ENCODE measurements around the gene MEF2A.

The MEF2A gene

DNA sequence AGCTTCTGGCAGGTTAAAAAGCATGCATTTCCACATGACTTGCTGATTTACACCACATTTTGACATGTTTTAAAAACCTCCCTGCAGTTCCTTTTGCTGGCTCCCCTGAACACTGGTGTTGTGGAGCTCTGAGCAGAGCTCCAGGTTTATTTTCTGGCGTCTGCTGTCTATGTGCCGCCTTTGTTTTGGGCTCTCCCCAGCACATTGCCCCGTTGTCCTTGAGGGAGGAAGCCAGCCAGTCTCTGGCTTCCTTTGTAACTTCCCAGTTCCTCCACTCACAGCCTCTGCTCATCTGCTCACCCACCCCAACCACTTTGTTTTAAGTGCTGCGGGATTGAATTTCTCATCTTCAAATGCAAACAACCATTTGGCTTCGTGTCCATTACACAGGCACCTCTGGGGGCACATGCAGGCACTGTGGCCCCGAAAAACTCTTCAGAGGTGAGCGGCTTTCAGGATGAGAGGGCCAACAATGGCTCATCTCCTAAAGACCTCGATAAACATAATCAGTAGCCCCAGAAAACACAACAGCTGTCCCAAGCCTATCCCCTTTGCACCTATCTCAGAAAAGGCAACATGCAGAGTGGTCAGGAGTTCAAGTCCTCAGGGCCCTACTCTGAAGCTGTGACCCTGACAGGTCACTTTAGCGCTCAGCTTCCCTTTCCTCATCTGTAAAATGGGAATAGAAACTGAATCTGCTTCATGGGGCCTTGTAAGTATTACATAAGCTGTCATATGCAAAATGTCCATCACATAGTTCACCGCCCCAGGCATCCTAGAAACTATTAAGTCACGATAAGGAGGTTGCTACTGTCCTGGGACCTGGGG lies 1.3 kb upstream of the MEF2A start:
- DNase-seq (ENCODE audit: low read depth) = no peak

DNA sequence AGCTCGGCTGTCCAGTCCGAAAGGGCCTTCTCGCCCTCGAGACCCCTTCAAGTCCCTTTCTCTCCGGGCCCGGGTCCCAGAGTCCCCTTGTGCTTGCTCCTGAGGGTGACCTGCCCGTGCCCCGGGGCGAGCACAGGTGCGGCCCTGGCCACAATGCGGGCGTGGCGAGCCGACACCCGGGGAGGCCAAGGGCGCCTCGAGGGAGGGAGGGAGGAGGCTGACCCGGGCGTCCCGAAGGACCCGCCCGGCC lies 810 bp upstream of the MEF2A start:
- DNase-seq (ENCODE audit: low read depth) = no peak

DNA sequence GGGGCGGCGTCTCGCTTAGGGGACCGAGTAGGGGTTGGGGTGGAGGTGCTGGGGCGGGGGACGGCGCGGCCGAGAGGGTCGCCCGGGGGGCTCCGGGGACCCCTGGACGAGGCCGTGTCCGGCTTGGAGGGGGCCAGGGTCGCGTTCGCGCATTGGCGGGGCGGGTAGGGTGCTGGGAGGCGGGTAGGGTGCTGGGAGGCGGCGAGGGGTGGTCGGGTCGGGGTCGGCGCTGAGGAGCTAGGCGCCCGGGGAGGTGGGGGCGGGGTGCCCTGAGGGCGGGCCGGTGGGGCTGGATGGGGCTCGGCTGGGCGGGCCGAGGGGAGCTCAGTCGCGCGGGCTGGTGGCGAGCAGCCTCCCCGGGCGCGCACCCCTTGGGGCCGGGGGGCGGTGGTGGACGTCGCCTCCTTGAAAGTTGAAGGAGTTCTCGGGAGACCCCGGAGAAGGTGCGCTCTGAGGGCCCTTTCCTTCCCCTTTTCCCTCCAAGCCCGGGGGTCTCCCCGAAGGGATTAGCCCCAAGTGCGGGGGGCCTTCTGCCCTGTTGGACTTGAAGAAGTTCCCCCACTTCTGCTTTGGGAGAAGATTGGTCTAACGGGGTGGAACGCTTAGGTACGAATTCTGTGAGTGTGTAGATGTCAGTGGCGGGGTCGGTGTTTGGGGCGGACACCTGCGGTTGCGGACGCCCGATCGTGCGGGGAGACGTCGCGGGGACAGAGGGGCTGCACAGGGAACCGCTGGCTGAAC lies 543 bp downstream of the MEF2A start:
- DNase-seq (ENCODE audit: low read depth) = no peak

DNA sequence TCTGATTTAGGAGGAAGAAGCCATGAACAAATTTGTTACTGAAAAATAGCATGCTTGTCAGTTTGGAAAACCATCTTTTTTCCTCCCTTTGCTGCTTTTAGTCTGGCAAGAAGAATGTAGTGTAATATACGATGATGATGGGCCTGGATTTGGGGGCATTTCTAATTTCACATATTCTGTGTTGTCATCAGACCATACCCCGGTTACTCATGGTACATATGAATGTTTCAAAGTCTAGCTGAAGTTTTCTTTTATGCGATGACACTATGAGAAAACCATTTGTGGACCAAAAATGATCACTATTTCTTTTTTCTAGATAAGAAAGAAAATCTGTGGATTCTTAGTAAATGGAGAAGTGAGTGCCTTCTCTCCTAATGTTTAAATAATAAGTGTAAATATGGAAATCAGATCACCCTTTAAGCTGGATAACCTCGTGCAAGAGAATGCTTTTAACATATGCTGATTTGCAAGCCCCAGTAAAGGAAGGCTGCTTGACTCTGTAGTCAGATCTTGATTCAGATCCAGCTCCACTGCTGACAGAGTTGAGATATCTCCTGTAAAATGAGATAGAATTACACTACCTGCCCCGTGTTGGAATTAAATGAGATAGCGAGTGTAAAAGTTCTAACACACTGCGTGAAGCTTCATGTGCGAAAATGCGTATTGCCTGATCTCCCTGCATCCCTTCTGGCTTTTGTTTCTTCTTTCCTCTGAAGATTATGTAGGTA lies 3.0 kb downstream of the MEF2A start:
- DNase-seq (ENCODE audit: low read depth) = no peak

DNA sequence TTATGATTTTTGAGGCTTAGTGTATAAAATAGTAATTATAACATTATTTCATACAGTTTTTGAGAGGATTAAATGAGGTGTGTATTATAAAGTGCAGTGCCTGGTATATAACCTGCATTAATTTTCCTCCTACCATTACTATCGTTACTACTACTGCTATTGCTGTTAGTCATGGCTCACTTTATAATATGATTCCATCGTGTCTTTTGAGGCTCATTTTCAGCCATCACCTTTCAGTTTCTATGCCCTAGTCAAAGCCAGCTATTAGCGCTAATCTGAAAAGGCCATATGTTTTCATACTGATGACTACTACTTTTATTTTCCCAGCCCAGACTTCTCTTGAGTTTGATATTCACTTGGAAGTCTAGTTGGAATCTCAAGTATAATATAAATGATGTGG lies 5.5 kb downstream of the MEF2A start:
- DNase-seq (ENCODE audit: low read depth) = no peak

DNA sequence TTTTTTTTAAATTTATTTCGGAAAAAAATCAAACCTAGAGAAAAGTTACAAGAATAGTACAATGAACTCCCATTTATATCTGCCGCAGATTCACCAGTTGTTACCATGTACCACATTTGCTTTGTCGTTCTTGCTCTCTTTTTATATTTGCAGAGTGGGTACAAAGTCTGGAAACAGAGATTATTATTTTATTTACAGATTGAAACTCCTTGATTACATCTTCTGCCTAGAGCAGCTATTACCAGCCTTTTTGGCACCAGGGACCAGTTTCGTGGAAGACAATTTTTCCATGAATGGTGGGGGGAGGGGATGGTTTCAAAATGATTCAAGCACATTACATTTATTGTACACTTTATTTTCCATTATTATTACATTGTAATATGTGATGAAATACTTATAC lies 8.3 kb downstream of the MEF2A start:
- no peak for DNase-seq (ENCODE audit: low read depth)

DNA sequence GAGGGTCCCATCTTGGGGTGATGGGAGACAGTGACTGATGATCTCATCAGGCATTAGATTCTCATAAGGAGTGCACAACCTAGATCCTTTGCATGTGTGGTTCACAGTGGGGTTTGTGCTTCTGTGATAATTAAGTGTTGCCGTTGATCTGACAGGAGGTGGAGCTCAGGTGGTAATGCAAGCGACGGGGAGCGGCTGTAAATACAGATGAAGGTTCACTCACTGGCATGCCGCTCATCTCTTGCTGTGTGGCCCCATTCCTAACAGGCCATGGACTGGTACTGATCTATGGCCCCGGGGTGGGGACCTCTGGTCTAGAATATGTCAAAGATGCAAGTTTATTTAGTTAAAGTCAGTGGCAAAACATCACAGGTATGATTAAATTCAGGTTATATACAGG lies 8.7 kb downstream of the MEF2A start:
- DNase-seq (ENCODE audit: low read depth) = no peak

DNA sequence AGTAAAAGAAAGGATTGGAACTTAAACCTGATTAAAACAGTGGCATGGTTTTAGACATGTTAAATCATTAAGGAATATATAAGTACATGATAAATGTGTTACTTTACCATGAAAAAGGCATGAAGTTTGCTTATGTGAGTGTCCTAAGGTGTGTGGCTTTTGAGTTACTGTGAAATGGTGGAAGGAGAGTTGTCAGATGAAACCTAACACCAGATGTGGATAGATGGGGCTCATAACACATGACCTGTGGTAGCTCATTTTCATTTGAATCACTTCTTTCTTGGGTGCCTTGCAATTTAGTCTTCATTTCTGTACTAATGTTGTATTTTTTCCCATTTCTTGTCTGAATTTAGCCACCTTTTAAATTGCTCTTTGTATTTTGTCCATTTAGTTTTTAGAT lies 13.0 kb downstream of the MEF2A start:
- DNase-seq (ENCODE audit: low read depth) = no peak

DNA sequence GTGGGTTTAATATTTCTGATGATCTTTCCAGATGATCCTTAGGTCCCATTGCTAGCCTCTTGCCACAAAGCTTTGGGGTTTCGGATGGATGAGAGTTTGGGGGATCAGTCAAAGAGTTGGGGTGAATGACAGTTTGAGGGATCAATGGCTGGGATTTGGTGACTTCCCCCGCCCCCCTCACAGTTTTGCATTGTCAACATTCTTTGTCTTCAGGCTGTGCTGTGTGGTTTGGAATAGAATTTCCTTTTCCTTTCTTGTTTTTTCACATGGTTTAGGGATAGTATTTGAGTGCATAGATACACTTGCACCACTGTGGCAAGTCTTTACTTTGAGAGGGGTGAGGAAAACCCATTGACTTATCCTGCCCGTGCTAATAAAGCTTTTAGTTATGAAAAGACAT lies 14.3 kb downstream of the MEF2A start:
- no peak for DNase-seq (ENCODE audit: low read depth)

DNA sequence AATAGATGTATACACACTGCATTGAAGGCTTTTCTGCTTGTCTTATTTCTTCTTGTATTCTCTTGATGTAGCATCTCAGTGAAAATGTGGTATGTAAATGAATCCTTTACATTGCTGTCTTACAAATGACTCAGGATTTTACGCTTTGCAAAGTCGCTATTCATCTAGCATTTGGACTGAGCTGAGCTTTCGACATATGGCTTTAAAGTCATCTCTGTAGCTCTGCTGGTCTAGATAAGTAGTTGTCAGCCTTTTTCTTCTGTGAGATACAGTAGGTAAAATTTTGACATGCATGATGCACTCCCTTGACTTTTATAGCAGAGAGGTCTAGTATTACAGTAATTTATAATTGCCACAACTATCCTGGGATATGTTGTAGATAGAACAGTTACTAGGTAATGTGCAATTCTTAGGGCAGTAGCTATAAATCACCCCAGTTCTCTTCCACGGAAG lies 16.8 kb downstream of the MEF2A start:
- DNase-seq (ENCODE audit: low read depth) = no peak

DNA sequence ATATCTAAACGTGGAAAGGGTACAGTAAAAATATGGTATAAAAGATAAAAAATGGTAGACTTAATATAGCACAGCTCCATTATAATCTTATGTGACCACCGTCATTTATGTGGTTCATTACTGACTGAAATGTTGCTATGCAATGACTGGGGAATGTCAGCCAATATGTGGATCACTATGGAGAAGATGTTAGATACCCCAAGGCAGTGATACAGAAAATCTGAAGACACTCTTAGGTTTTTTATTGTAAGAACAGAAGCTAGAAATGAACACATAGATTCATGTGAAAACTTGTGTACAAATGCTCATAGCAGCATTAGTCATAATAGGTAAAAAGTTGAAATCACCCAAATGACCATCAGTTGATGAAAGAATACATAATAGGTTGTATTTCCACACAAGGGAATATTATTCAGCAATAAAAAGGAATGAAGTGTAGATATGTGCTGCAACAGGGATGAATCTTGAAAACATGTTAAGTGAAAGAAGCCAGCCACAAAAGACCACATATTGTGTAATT lies 18.4 kb downstream of the MEF2A start:
- DNase-seq (ENCODE audit: low read depth) = no peak

DNA sequence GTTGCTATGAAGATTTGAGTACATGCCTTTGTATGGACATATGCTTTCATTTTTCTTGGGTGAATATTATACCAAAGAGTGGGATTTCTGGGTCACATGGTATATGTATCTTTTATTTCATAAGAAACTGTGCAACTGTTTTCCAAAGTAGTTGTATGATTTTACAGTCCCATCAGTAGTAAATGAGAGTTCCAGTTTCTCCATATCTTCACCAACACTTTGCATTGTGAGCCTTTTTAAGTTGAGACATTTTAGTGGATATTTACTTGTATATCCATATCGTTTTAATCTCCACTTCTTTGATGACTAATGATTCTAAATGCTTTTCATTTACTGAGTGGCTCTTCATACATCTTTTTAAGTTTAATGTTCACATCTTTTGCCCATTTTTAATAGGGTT lies 20.3 kb downstream of the MEF2A start:
- no peak for DNase-seq (ENCODE audit: low read depth)

DNA sequence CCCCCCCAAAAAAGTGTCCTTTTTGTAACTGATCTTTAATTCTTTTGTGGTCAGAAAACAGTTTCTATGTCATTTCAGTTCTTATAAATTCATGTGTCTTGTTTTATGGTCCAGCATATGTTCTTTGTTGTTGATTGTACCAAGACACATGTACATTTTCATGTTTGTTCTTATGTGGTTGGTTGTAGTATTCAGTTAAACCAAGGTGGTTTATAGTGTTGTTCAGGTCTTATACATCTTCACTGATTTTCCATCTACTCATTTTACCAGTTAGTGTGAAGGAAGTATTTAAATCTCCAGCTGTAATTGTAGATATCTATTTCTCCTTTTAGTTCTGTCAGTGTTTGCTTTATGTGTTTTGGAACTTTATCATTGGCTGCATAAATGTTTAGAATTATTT lies 24.0 kb downstream of the MEF2A start:
- no peak for DNase-seq (ENCODE audit: low read depth)

DNA sequence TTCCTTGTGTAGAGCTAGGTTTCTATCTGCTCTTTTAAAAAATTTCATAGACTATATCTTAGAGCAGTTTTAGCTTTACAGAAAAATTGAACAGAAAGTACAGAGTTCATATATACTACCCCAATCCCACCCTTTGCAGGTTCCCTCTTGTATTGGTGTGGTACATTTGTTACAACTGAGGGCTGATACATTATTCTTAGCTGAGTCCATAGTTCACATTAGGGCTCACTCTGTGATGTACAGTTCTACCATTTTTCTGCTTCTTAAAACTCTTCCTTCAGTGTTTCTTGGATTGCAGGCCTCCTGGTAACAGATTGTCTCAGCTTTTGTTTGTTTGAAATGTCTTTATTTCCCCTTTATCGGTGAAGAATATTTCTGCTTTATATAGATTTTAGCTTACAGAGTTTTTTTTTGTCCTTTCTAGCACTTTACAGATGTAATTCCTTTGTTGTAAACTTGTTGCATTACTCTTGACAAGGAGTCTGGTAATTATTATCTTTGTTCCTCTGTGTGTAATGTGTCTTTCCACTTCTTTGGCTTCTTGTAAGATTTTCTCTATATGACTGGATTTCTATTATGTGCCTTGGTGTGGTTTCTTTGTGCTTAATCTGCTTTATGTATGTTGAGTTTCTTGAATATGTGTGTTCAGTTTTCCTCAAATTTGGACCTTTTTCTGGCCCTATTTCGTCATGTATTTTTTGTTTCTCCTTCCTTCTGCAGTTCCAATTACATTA lies 25.3 kb downstream of the MEF2A start:
- DNase-seq (ENCODE audit: low read depth) = no peak

DNA sequence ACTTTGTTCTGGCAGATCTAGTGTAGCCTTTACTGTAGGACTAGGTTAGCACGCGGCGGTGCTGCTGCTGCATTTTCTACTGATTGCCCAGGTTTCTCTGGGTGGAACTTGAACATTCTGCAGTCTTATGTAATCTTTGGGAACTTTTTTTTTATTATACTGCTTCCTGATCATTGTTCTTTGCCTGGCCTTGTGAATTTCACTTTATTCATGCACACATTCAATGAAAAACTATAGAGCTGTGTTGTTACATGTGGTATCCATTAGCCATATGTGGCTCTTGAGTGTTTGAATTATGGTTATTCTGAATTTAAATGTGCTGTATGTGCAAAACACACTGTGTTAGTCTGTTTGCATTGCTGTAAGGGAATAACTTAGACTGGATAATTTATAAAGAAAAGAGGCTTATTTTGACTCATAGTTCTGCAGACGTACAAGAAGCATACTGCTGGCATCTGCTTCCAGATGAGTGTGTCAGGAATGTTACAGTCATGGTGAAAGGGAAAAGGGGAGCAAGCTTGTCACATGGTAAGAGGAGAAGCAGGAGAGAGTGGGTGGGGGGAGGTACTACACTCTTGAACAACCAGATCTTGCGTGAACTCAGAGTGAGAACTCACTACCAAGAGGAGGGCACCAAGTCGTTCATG lies 26.5 kb downstream of the MEF2A start:
- DNase-seq (ENCODE audit: low read depth) = no peak

DNA sequence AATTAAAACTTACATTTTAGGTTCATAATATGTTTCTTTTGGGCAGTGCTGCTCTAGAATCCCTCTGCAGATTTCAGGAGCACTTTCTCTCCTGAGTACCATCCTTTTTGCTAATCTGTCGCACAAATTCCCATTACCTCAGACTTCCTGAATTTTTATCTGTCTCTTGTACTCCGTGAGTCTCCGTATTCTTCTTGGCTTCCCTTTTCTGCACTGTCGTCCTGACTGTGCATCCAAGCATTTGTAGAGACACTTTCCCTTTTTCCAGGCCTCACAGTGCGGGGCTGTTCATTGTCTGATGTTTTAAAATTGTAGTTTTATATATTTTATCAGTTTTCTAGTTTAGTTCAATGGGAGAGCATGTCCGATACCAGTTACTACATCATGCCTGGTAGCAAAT lies 27.3 kb downstream of the MEF2A start:
- no peak for DNase-seq (ENCODE audit: low read depth)

DNA sequence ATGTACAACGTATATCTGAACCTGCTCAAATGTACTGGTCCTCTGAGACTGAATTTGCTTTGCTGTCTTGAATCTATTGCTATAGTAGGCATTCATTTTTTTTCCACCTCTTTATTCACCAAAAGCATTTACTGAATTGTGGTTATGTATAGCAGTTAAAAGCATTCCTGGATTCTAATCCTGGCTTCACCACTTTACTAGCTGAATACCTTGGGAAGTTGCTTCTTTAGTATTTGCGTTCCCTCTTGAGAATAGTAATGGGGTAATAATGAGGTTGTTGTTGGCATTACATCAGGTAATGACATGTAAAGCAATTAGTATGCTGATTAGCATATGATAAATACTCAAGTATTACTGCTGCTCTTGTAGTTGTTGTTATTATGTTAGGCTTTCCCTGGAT lies 29.1 kb downstream of the MEF2A start:
- DNase-seq (ENCODE audit: low read depth) = no peak

DNA sequence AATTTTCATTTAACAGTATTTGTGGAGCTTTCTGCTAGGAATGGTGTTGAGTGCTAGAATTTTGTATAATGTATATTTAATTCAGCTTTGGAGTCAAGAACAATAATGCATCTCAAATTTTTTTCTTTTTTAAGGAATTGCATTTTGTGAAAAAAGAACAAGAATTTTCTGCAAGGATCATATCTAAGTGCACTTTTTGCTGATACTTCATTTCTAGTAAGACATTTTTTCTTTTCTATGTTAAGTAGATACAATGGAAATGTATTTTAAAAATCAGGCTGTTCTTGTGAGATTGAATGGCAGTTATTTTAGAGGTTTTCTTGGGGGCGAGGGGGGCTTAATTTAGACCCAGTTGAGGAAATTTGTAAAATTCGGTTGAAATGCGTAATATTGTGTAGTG lies 32.5 kb downstream of the MEF2A start:
- no peak for DNase-seq (ENCODE audit: low read depth)

DNA sequence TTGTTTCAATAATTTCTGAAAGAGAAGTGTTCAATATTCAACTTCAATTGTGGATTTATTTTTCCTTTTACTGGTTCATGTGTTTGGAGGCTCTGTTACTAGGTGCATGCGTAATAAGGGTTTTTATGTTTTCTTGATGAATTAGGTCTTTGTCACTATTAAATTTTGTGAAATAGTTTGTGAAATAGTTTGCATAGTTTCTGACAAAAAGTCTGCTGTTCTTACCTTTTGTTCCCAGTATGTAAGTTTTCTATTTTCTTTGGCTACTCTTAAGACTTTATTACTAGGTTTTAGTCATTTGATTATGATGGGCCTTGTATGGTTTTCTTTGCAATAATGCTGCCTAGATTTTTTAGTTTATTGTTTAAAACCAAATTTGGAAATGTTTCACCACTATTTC lies 38.0 kb downstream of the MEF2A start:
- no peak for DNase-seq (ENCODE audit: low read depth)

DNA sequence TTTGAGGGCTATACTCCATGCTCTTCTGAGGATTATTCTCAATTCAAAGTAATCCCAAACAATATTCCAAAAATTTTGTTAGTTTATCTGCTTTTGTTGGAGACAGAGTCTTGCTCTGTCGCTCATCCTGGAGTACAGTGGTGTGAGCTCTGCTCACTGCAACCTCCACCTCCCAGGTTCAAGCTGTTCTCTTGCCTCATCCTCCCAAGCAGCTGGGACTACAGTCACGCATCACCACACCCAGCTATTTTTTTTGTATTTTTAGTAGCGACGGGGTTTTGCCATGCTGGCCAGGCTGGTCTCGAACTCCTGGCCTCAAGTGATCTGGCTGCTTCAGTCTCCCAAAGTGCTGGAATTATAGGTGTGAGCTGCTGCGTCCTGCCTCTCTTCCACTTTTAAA lies 39.1 kb downstream of the MEF2A start:
- no peak for DNase-seq (ENCODE audit: low read depth)

DNA sequence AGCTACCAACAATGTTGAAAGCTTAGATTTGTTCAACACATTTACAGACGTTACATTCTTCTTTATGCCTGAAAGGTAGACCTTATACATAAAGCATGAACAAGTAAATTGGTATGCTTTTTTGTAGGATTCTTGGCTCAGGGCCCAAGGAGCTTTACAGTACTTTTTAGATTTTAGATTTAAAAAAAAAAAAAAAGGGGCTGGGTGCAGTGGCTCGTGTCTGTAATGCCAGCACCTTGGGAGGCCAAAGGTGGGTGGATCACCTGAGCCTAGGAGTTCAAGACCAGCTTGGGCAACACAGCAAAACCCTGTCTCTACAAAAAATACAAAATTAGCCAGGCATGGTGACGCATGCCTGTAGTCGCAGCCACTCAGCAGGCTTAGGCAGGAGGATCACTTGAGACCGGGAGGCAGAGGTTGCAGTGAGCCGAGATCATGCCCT lies 39.7 kb downstream of the MEF2A start:
- peak; percentile 14 for DNase-seq (ENCODE audit: low read depth)

DNA sequence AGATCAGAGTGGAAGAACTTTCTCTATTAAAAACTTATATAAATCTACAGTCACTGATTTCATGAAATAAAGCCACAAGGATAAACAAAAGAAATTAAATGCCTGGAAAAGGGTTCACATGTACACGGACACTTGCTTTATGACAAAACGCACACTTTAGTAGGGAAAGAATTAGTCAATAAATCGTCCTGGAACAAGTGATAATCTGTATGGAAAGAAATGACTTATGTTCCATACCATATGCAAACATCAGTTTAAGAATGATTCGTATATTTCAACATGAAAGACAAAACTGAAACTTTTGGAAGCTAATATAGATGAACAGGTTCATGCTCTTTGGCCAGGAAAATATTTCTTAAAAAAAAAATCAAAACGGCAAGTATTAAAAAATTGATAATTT lies 40.2 kb downstream of the MEF2A start:
- no peak for DNase-seq (ENCODE audit: low read depth)

Measured in HS-27A (cell line).